Pancreas (tissue), 10 donors: ENCODE measurements around the gene FHL1. TPM values are rescaled to one million over a fixed set of nuclear protein-coding genes. Genes with fewer than 3 reads are reported as not detected.
A peak's percentile ranks its signal among the peaks of the same experiment; 100 is the strongest.

Experiments used
- ATAC-seq, 4 donors: fragments of 200-7000 bp; cut with Tn5 transposase; one replicate each; pipeline versions ENCODE4 v1.8.0 to v1.9.1; 2020; ENCODE audit warnings: mild to moderate bottlenecking in 4 of 4, moderate library complexity in 4 of 4
- DNase-seq, 6 donors: peaks; one replicate each; pipeline ENCODE4 v3.0.0-alpha.2; 2020
- FAIRE-seq: peaks from 2 replicates; lab custom pipeline; 2012; peaks lifted over from hg19 to GRCh38; lab: Jason Lieb, UNC
- H3K27ac ChIP-seq, 4 donors: fragments of 200-600 bp; sonication (generic); 1 replicate in 3 of 4; 2 replicates in 1 of 4; pipeline versions ENCODE4 v1.5.0 to v1.8.0; 2020
- H3K27me3 ChIP-seq, 4 donors: fragments of 200-600 bp; one replicate each; pipeline ENCODE4 v1.8.0; 2021
- H3K36me3 ChIP-seq, 3 donors: fragments of 200-600 bp; sonication (generic) in 1 of 3; one replicate each; pipeline versions ENCODE4 v1.5.0 to v1.8.0; 2020 to 2021
- H3K4me1 ChIP-seq, 3 donors: fragments of 200-600 bp; one replicate each; pipeline ENCODE4 v1.8.0; 2021
- H3K4me3 ChIP-seq, 4 donors: fragments of 200-600 bp; sonication (generic) in 2 of 4; one replicate each; pipeline versions ENCODE4 v1.5.0 to v1.8.0; 2020 to 2021
- H3K9me3 ChIP-seq, 4 donors: fragments of 200-600 bp; one replicate each; pipeline ENCODE4 v1.8.0; 2021
- WGBS, 2 donors: extraction: QIAGEN DNeasy Blood & Tissue Kit; methylation state at CpG; one replicate each; pipeline ENCODE4 v1.1.7; 2013; 5-methylcytosine and 5-hydroxymethylcytosine counted together
- intact Hi-C, 3 donors: fragments of 100-400 bp; cut with DNase I; formaldehyde crosslinking; loops; one replicate each; pipeline versions ENCODE4 v1.11.1 to v1.14.2; 2022
- polyA plus RNA-seq, 2 donors: library from polyadenylated mRNA; stranded (reverse); fragments of 200-250 nt; gene quantifications; one replicate each; pipeline ENCODE4 v1.2.3, GENCODE V29; 2013
- total RNA-seq, 6 donors: library from RNA; stranded (reverse); fragmentation: NEBNext Ultra II Directional in 4 of 6; extraction: Animal tissue kit (Norgen Biotek cat#: 25700) in 4 of 6; gene quantifications; one replicate each; pipeline versions ENCODE4 v1.2.1 to v1.2.4, GENCODE V29; 2021 to 2023
- TF ChIP-seq, protein P1 (sequence below), 4 donors: fragments of 200-600 bp; sonication (generic) in 3 of 4; IDR thresholded peaks; one replicate each; pipeline versions ENCODE4 v1.5.0 to v1.8.0; 2021; ENCODE audit warnings: antibody characterized with exemption in 4 of 4
- donor health status: healthy with polysubstance abuse.
- donor health status: DM: no; HTN: no; CAD: no; lungs with moderate emphysema.
- donor health status: DM: no; HTN: no; CAD: no.
- donor health status: control.
- donor health status: control.
- donor health status: Bipolar disorder and iron deficiency.
- donor health status: DM: yes; HTN: yes; CAD: no.
- donor health status: DM: no; HTN: no; CAD: no.
- donor health status: DM: no; HTN: no; CAD: no.
- donor health status: DM: yes; HTN: yes; CAD: no.

FHL1 gene
- total and polyA plus RNA-seq, 8 donors, result 6.2 to 31.6 (median 12.7) TPM

GRCh38 chrX:136157187-136157586 is 9.9 kb downstream of the FHL1 start:
- DNase-seq (no peak), ATAC-seq (no peak), FAIRE-seq (peak; percentile 37)
- 42 to 55% methylated on average over 3 of the region's 3 CpGs for WGBS, 2 donors
- no peaks in the 10 kb centered on the region for H3K4me1 ChIP-seq
- H3K4me3 ChIP-seq, result no peak overlapping the region
- H3K9me3 ChIP-seq, result no peaks in the 10 kb centered on the region
- no peaks in the 10 kb centered on the region for H3K36me3 ChIP-seq
- TF ChIP-seq, protein P1, sequence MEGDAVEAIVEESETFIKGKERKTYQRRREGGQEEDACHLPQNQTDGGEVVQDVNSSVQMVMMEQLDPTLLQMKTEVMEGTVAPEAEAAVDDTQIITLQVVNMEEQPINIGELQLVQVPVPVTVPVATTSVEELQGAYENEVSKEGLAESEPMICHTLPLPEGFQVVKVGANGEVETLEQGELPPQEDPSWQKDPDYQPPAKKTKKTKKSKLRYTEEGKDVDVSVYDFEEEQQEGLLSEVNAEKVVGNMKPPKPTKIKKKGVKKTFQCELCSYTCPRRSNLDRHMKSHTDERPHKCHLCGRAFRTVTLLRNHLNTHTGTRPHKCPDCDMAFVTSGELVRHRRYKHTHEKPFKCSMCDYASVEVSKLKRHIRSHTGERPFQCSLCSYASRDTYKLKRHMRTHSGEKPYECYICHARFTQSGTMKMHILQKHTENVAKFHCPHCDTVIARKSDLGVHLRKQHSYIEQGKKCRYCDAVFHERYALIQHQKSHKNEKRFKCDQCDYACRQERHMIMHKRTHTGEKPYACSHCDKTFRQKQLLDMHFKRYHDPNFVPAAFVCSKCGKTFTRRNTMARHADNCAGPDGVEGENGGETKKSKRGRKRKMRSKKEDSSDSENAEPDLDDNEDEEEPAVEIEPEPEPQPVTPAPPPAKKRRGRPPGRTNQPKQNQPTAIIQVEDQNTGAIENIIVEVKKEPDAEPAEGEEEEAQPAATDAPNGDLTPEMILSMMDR (IDR thresholded peaks at IDR 0.05), result no peak
- no peak overlapping the region for H3K27ac ChIP-seq
- H3K27me3 ChIP-seq, result peaks cover 0 to 13% (median 0%) of the 10 kb centered on the region in 4 donors
- intact Hi-C loops, result no loop called here

DNA sequence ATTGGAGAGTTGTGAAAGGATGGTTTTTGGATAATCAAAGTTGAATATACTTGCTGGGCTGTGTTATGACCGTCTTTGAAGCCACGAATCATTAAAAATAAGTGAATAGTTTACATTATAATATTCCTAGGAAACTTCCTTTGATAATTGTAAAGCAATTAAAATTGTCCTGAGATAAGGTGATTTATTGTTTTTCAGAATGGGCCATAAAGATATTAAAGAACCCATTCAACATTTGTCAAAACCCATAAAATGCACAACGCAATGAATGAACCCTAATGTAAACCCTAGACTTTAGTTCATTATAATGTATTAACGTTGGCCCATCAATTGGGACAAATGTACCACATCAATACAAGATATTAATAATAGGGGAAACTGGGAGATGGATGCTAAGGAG is 11.4 kb downstream of the FHL1 start:
- no peak for ATAC-seq
- Histone ChIP-seq H3K9me3 (no peaks in the 10 kb centered on the region), H3K4me1 (no peaks in the 10 kb centered on the region), H3K27ac (no peak overlapping the region), H3K36me3 (no peaks in the 10 kb centered on the region), H3K4me3 (no peak overlapping the region), H3K27me3 (peaks cover 0 to 13% (median 0%) of the 10 kb centered on the region in 4 donors)
- 50 to 55% methylated on average over 4 of the region's 4 CpGs for WGBS, 2 donors
- no peak for DNase-seq
- peak; percentile 45 for FAIRE-seq
- intact Hi-C loops, result no loop called here
- TF ChIP-seq, protein P1 (IDR thresholded peaks at IDR 0.05), result no peak

DNA sequence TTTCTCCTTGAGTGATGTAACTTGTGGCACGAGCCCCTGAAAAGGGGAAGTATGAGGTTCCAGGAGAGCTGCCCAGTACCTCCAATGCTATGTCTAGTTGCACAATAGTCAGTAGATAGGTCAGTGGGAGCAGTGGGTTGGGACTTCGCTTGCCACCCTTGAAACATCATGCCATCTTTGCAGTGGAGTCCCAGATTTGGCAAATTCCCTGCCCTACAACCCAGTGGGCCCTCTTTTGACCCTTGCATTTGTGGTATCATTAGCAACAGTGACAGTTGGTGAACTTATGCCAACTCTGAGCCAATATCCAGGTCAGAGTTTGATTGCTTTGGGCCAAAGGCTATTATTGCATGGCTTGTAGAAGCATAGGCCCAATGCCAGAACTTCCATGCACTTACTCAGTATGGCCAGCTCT is 12.3 kb downstream of the FHL1 start:
- 55 to 59% methylated on average over 2 of the region's 2 CpGs for WGBS, 2 donors
- intact Hi-C loops, result no loop called here
- Histone ChIP-seq H3K36me3 (no peaks in the 10 kb centered on the region), H3K27me3 (peaks cover 0 to 19% (median under 1%) of the 10 kb centered on the region in 4 donors), H3K4me1 (no peaks in the 10 kb centered on the region), H3K9me3 (no peaks in the 10 kb centered on the region), H3K4me3 (no peak overlapping the region), H3K27ac (no peak overlapping the region)
- FAIRE-seq, result no peak
- TF ChIP-seq, protein P1 (IDR thresholded peaks at IDR 0.05), result no peak
- peak in 2 of 4 donors; percentile 14 to 27 for ATAC-seq
- DNase-seq, result no peak

- WGBS, 2 donors, result 28 to 30% methylated on average over 9 of the region's 9 CpGs
- Histone ChIP-seq H3K4me3 (no peak overlapping the region), H3K4me1 (no peaks in the 10 kb centered on the region), H3K9me3 (no peaks in the 10 kb centered on the region), H3K36me3 (no peaks in the 10 kb centered on the region), H3K27me3 (peaks cover 0 to 22% (median 2%) of the 10 kb centered on the region in 4 donors), H3K27ac (no peak overlapping the region)
- peak in 3 of 4 donors; percentile 80 to 85 (median 83) for ATAC-seq
- no peak for FAIRE-seq
- peak in 1 of 6 donors; percentile 64 for DNase-seq
- intact Hi-C loops, result no loop called here
- TF ChIP-seq, protein P1 (IDR thresholded peaks at IDR 0.05), result peak in 3 of 4 donors; percentile 29 to 44 (median 29)
Measured at GRCh38 chrX:136162827-136163570, 15.7 kb downstream of the FHL1 start.

GRCh38 chrX:136163689-136164088 is 16.4 kb downstream of the FHL1 start:
- no peak overlapping the region for H3K4me3 ChIP-seq
- intact Hi-C loops, result no loop called here
- no peak overlapping the region for H3K27ac ChIP-seq
- peak in 1 of 4 donors; percentile 29 for ATAC-seq
- H3K9me3 ChIP-seq, result no peaks in the 10 kb centered on the region
- H3K36me3 ChIP-seq, result no peaks in the 10 kb centered on the region
- no peak for DNase-seq
- H3K4me1 ChIP-seq, result no peaks in the 10 kb centered on the region
- TF ChIP-seq, protein P1 (IDR thresholded peaks at IDR 0.05), result no peak
- H3K27me3 ChIP-seq, result peaks cover 0 to 15% (median 2%) of the 10 kb centered on the region in 4 donors
- 50 to 59% methylated on average over 1 of the region's 1 CpG for WGBS, 2 donors
- no peak for FAIRE-seq
